Lung (tissue), 12 donors: Measurements from ENCODE around the gene CLEC2L. TPM values are rescaled to one million over a fixed set of nuclear protein-coding genes. Genes with fewer than 3 reads are reported as not detected.

ENCODE experiments used
- ATAC-seq: fragments of 200-7000 bp; cut with Tn5 transposase; one replicate; pipeline ENCODE4 v1.9.1; 2020; ENCODE audit warnings: moderate number of reproducible peaks; ENCODE audit not compliant: insufficient read depth, low FRiP score
- DNase-seq, 3 donors: peaks; one replicate each; pipeline ENCODE4 v3.0.0-alpha.2; 2013 to 2017
- H3K27ac ChIP-seq, 2 donors: one replicate each; pipeline ENCODE4 v1.5.1; 2013; ENCODE audit warnings: mild to moderate bottlenecking in 2 of 2, moderate library complexity in 2 of 2, control low read depth in 1 of 2, inconsistent platforms in 1 of 2, low read depth in 1 of 2, low read length in 1 of 2
- H3K27me3 ChIP-seq, 3 donors: one replicate each; pipeline ENCODE4 v1.5.1; 2013; ENCODE audit warnings: low read length in 2 of 3; ENCODE audit not compliant: control insufficient read depth in 3 of 3, insufficient read depth in 3 of 3
- H3K36me3 ChIP-seq, 4 donors: one replicate each; pipeline ENCODE4 v1.5.1; 2013; ENCODE audit warnings: low read length in 4 of 4, mild to moderate bottlenecking in 1 of 4, moderate library complexity in 1 of 4; ENCODE audit not compliant: control insufficient read depth in 4 of 4, insufficient read depth in 4 of 4
- H3K4me1 ChIP-seq, 5 donors: one replicate each; pipeline ENCODE4 v1.5.1; 2013; ENCODE audit warnings: low read length in 5 of 5, mild to moderate bottlenecking in 2 of 5, moderate library complexity in 1 of 5; ENCODE audit not compliant: control insufficient read depth in 5 of 5, insufficient read depth in 5 of 5
- H3K4me3 ChIP-seq: one replicate; pipeline ENCODE4 v1.5.1; 2013; ENCODE audit warnings: mild to moderate bottlenecking, control low read depth, moderate library complexity
- H3K9ac ChIP-seq, 2 donors: one replicate each; pipeline ENCODE4 v1.5.1; 2013; ENCODE audit warnings: low read length in 2 of 2, control low read depth in 1 of 2; ENCODE audit not compliant: insufficient read depth in 1 of 2
- H3K9me3 ChIP-seq, 4 donors: one replicate each; pipeline ENCODE4 v1.5.1; 2013; ENCODE audit warnings: low read length in 3 of 4, mild to moderate bottlenecking in 1 of 4, moderate library complexity in 1 of 4; ENCODE audit not compliant: control insufficient read depth in 4 of 4, insufficient read depth in 3 of 4
- WGBS, 2 donors: extraction: QIAGEN DNeasy Blood & Tissue Kit; methylation state at CpG; one replicate each; pipeline ENCODE4 v1.1.7; 2013; 5-methylcytosine and 5-hydroxymethylcytosine counted together
- polyA plus RNA-seq, 2 donors: library from polyadenylated mRNA; stranded (reverse); fragments of 200-250 nt; gene quantifications; one replicate each; pipeline ENCODE4 v1.2.1, GENCODE V29; 2013
- total RNA-seq, 2 donors: library from RNA; depleted of rRNA in 1 of 2; stranded (reverse); fragments of >200 nt in 1 of 2; gene quantifications; one replicate each; pipeline ENCODE4 v1.2.1, GENCODE V29; 2014 to 2021
- TF ChIP-seq, protein P1 (sequence below): IDR thresholded peaks from 2 replicates; pipeline ENCODE4 v1.5.1; 2012; ENCODE audit warnings: mild to moderate bottlenecking; ENCODE audit errors: control extremely low read depth, extremely low read depth
- donor health status: control.
- donor health status: control.
- donor health status: Bipolar disorder and iron deficiency.
- donor health status: healthy.
- donor health status: DM: yes; HTN: yes; CAD: no.

Gene CLEC2L
- total and polyA plus RNA-seq, 4 donors: 0.03 TPM; not detected in 3

DNA sequence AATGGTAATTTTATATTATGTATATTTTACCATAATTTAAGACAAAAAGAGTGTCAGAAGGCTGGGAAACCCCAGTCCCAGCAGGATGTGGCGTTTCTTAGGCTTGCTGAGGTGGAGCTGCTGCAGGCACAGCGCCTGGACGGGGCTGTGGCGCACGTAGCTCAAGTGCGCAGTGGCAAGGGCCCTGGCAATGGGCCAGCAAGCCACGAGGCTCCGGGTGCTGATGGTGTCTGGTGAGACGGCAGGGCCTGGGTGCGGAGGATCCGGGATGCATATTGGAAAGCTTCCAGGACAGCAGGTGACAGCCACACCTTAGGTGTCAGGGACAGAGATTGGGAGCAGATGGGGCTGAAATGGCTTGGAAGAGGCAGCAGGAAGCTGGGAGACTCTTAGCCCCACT, 37.2 kb downstream of the CLEC2L start:
- Histone ChIP-seq H3K9me3 (peaks cover 0 to 2% (median 0%) of the 10 kb centered on the region in 4 donors), H3K27ac (no peak overlapping the region), H3K9ac (no peak overlapping the region), H3K4me3 (no peak overlapping the region), H3K36me3 (no peaks in the 10 kb centered on the region), H3K27me3 (peaks cover 0 to 2% (median 0%) of the 10 kb centered on the region in 3 donors), H3K4me1 (peaks cover 0 to 7% (median 0%) of the 10 kb centered on the region in 5 donors)
- 90 to 92% methylated on average over 11 of the region's 11 CpGs for WGBS, 2 donors
- TF ChIP-seq, protein P1, sequence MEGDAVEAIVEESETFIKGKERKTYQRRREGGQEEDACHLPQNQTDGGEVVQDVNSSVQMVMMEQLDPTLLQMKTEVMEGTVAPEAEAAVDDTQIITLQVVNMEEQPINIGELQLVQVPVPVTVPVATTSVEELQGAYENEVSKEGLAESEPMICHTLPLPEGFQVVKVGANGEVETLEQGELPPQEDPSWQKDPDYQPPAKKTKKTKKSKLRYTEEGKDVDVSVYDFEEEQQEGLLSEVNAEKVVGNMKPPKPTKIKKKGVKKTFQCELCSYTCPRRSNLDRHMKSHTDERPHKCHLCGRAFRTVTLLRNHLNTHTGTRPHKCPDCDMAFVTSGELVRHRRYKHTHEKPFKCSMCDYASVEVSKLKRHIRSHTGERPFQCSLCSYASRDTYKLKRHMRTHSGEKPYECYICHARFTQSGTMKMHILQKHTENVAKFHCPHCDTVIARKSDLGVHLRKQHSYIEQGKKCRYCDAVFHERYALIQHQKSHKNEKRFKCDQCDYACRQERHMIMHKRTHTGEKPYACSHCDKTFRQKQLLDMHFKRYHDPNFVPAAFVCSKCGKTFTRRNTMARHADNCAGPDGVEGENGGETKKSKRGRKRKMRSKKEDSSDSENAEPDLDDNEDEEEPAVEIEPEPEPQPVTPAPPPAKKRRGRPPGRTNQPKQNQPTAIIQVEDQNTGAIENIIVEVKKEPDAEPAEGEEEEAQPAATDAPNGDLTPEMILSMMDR: no peak
- ATAC-seq (no peak), DNase-seq (no peak)

DNA sequence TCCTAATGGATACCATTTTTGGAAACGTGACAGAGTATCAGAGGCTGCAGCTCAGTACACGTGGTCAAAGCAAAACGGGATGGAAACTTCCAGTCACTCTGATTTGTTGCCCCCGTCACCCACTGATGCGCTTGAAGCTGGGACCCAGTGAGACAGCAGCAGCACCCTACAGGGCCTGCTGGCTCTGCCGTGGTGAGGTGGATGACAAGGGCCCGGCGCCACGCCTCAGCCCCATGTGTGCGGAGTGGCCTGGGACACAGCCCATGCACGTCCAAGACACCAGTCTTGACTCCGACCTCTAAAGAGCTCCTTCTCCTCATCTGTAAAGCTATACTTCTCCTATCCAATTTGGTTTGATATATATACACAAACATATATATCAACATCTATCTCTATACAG, 39.0 kb downstream of the CLEC2L start:
- Histone ChIP-seq H3K27me3 (peaks cover 0 to 2% (median 0%) of the 10 kb centered on the region in 3 donors), H3K27ac (no peak overlapping the region), H3K9ac (no peak overlapping the region), H3K4me3 (no peak overlapping the region), H3K9me3 (peaks cover 0 to 2% (median 0%) of the 10 kb centered on the region in 4 donors), H3K36me3 (peaks cover 0 to under 1% (median 0%) of the 10 kb centered on the region in 4 donors), H3K4me1 (peaks cover 0 to 9% (median 0%) of the 10 kb centered on the region in 5 donors)
- TF ChIP-seq, protein P1: no peak
- DNase-seq (no peak), ATAC-seq (no peak)
- WGBS, 2 donors: 95 to 96% methylated on average over 12 of the region's 12 CpGs

DNA sequence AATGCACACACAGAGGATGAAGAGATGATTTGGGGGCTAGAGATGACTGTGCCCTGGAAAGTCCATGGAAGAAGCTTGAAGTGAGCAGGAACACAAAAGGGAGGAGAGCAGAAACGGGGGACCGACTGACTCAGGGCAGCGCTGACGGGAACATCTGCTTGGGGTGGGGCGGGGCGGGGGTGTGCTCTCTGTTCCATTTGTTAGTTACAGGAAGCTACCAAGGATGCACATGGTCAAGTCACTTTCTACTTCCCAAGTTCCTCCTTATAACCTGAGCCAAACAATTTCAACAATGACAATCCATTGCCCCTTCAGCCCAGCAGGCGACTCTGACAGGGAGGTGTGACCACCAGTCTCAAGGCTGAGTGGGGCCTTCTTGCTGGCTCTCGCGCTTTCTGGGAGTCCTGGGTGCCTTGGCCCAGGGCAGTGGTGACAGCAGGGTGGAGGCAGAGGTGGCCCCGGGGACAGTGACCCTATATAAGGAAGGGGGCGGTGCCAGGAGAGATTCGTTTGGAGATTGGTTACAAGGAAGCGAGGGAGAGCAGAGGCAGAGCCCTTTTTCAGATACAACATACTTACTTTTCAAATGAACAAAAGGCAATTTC, 39.6 kb downstream of the CLEC2L start:
- no peak overlapping the region for H3K4me3 ChIP-seq
- no peak for ATAC-seq
- peaks cover 0 to 6% (median 0%) of the 10 kb centered on the region in 4 donors for H3K36me3 ChIP-seq
- TF ChIP-seq, protein P1: no peak
- DNase-seq: peak in 1 of 3 donors; percentile 15
- H3K4me1 ChIP-seq: peaks cover 0 to 9% (median 0%) of the 10 kb centered on the region in 5 donors
- no peak overlapping the region for H3K9ac ChIP-seq
- no peak overlapping the region for H3K27ac ChIP-seq
- 43 to 53% methylated on average over 13 of the region's 13 CpGs for WGBS, 2 donors
- H3K9me3 ChIP-seq: peaks cover 0 to 2% (median 0%) of the 10 kb centered on the region in 4 donors
- no peaks in the 10 kb centered on the region for H3K27me3 ChIP-seq
